A673 (cell line): ENCODE measurements around the gene DLGAP1.

Source experiments
- CTCF ChIP-seq: fragments of 300-800, 200-600 bp; sonication (generic); conservative IDR thresholded peaks from 2 replicates; pipeline ENCODE4 v1.5.1; 2017; ENCODE audit warnings: low read depth, mild to moderate bottlenecking, antibody characterized with exemption, low read length, moderate library complexity, mixed read lengths
- EZH2 ChIP-seq: fragments of 200-600 bp; sonication (generic); IDR thresholded peaks from 2 replicates; pipeline ENCODE4 v1.6.1; 2017; ENCODE audit warnings: borderline replicate concordance, low read depth, mild to moderate bottlenecking, mixed read lengths, antibody characterized with exemption, low read length; ENCODE audit not compliant: poor library complexity, severe bottlenecking

DNA sequence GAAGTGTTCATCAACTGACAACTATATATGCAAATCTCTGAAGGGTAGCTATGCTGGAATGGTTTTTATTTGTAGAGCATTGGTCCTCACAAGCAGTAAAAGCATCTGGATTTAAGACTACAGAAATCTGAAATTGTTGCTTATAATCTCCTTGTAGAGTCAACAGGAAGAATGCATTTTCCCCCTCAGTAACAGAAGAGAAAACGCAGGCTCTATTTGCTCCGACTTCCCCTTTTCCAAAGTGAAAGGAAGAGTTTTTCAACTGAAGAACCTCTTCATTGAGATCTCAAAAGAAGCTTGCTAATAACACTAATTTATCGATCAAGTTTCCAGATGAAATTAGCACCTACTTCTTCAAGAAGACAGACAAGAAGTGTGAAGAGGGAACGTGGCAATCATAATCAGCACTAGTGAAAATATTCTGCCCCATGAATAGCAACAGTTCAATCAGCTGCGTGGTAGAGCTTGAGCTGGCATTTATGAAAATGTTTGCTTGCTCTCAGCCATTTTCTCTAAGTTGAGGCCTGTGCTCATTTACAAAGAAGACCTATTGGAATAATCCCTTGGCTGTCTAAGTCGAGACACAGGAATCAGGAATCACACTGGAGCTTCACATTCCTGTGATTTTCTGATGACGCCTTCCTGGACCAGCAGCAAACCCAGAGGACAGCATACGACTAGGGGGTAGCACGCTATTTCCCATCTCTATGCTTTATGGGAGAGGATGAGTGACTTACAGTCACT, 961.4 kb downstream of the DLGAP1 start:
- no peak for TF ChIP-seq EZH2
- no peak for TF ChIP-seq CTCF
